Hepatocyte (in vitro differentiated cells): ENCODE measurements around the gene SCRT2. TPM values are rescaled to one million over a fixed set of nuclear protein-coding genes. Genes with fewer than 3 reads are reported as not detected.

Experiments used
- DNase-seq: peaks from one replicate; pipeline ENCODE4 v3.0.0-alpha.2; 2016; ENCODE audit warnings: low spot score
- H2AFZ ChIP-seq: fragments of 200-600 bp; sonication (generic); 2 replicates; pipeline ENCODE4 v1.6.0; 2016; ENCODE audit warnings: antibody characterized with exemption, mild to moderate bottlenecking
- H3K27ac ChIP-seq: fragments of 200-600 bp; sonication (generic); 2 replicates; pipeline ENCODE4 v1.5.1; 2016; ENCODE audit warnings: mild to moderate bottlenecking
- H3K27me3 ChIP-seq: fragments of 200-600 bp; sonication (generic); 2 replicates; pipeline ENCODE4 v1.6.1; 2016
- H3K36me3 ChIP-seq: fragments of 200-600 bp; sonication (generic); replicated peaks from 2 replicates; pipeline ENCODE4 v1.5.1; 2016; ENCODE audit warnings: low read depth; ENCODE audit not compliant: insufficient read depth
- H3K4me1 ChIP-seq: fragments of 200-600 bp; sonication (generic); 2 replicates; pipeline ENCODE4 v1.5.1; 2016; ENCODE audit warnings: mild to moderate bottlenecking, moderate library complexity; ENCODE audit not compliant: insufficient read depth
- H3K4me2 ChIP-seq: fragments of 200-600 bp; sonication (generic); 2 replicates; pipeline ENCODE4 v1.6.0; 2016
- H3K4me3 ChIP-seq: fragments of 200-600 bp; sonication (generic); 2 replicates; pipeline ENCODE4 v1.5.1; 2016; ENCODE audit warnings: mild to moderate bottlenecking
- H3K79me2 ChIP-seq: fragments of 200-600 bp; sonication (generic); 2 replicates; pipeline ENCODE4 v1.6.0; 2017; ENCODE audit warnings: mild to moderate bottlenecking
- H3K9me2 ChIP-seq: fragments of 200-600 bp; sonication (generic); replicated peaks from 2 replicates; pipeline ENCODE4 v1.6.0; 2017; ENCODE audit warnings: mild to moderate bottlenecking; ENCODE audit not compliant: insufficient read depth
- H3K9me3 ChIP-seq: fragments of 200-600 bp; sonication (generic); 2 replicates; pipeline ENCODE4 v1.5.1; 2016; ENCODE audit warnings: low read depth, mild to moderate bottlenecking
- H4K20me1 ChIP-seq: fragments of 200-600 bp; sonication (generic); 2 replicates; pipeline ENCODE4 v1.6.0; 2016; ENCODE audit warnings: mild to moderate bottlenecking; ENCODE audit not compliant: insufficient read depth, poor library complexity, severe bottlenecking
- CTCF ChIP-seq: fragments of 200-600 bp; sonication (generic); IDR thresholded peaks from 2 replicates; pipeline ENCODE4 v1.5.1; 2016; ENCODE audit warnings: antibody characterized with exemption, mild to moderate bottlenecking; ENCODE audit not compliant: poor library complexity
- EZH2 ChIP-seq: fragments of 200-600 bp; sonication (generic); IDR thresholded peaks from 2 replicates; pipeline ENCODE4 v1.6.1; 2016; ENCODE audit warnings: antibody characterized with exemption, mild to moderate bottlenecking, borderline replicate concordance
- EZH2phosphoT487 ChIP-seq: fragments of 200-600 bp; sonication (generic); IDR thresholded peaks from one replicate; pipeline ENCODE4 v1.6.1; 2018; ENCODE audit warnings: antibody characterized with exemption, mild to moderate bottlenecking, low read depth, moderate library complexity; ENCODE audit not compliant: unreplicated experiment, severe bottlenecking
- WGBS: methylation state at CpG from one replicate; pipeline ENCODE4 v1.1.6; 2016; ENCODE audit warnings: low lambda C conversion rate; ENCODE audit errors: missing lambda C conversion rate; 5-methylcytosine and 5-hydroxymethylcytosine counted together
- polyA plus RNA-seq: library from polyadenylated mRNA; unstranded; fragments of >200 nt; fragmentation: Nextera tagmentation; extraction: Ambion mirVana; gene quantifications from 2 replicates; pipeline ENCODE4 v1.2.1, GENCODE V29; 2016
- total RNA-seq: library from RNA; depleted of rRNA; stranded (reverse); fragments of >200 nt; gene quantifications from 2 replicates; pipeline ENCODE4 v1.2.3, GENCODE V29; 2014

SCRT2 gene
- total and polyA plus RNA-seq, 2 experiments from 2014 or later: not detected

- H3K4me2 ChIP-seq: no peak overlapping the region
- 46% methylated on average over 5 of the region's 5 CpGs for whole genome bisulfite sequencing
- DNase-seq: no peak
- no peaks in the 10 kb centered on the region for H3K79me2 ChIP-seq
- no peaks in the 10 kb centered on the region for H4K20me1 ChIP-seq
- no peaks in the 10 kb centered on the region for H3K9me3 ChIP-seq
- H3K4me3 ChIP-seq: no peak overlapping the region
- H3K36me3 ChIP-seq: no peaks in the 10 kb centered on the region
- H3K27me3 ChIP-seq: peaks cover under 1% of the 10 kb centered on the region
- H3K4me1 ChIP-seq: no peaks in the 10 kb centered on the region
- H3K9me2 ChIP-seq: no peaks in the 10 kb centered on the region
- H3K27ac ChIP-seq: no peak overlapping the region
- no peak overlapping the region for H2AFZ ChIP-seq
- no peak for TF ChIP-seq EZH2
- no peak for TF ChIP-seq CTCF
- TF ChIP-seq EZH2phosphoT487: no peak
Observed at GRCh38 chr20:621125-621756, 54.4 kb downstream of the SCRT2 start.

DNA sequence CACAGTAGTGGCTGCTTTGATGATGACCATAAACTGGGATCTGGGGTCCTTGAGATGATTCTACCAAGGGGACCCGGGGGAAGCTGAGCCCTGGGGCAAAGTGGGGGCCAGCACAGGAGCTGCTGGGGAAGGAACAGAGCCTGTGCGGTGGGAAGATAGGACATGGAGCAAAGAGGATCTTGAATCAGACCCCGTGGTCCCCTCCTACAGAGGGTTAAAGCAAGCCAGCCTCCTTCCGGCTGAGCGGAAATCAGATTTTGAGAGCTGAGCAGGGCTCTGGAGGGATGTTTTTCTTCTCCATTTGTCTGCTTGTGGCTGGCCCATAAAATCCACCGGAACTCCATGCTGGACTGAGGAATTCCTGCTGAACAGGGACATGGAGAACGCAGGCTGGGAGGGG is 55.4 kb downstream of the SCRT2 start:
- Histone ChIP-seq H3K4me2 (no peak overlapping the region), H2AFZ (no peak overlapping the region), H3K9me2 (no peaks in the 10 kb centered on the region), H3K9me3 (no peaks in the 10 kb centered on the region), H3K4me3 (no peak overlapping the region), H3K4me1 (no peaks in the 10 kb centered on the region), H3K36me3 (no peaks in the 10 kb centered on the region), H3K27me3 (peaks cover 3% of the 10 kb centered on the region), H3K27ac (no peak overlapping the region), H4K20me1 (no peaks in the 10 kb centered on the region), H3K79me2 (no peaks in the 10 kb centered on the region)
- 29% methylated on average over 7 of the region's 7 CpGs for WGBS
- DNase-seq: no peak
- TF ChIP-seq EZH2: no peak
- TF ChIP-seq EZH2phosphoT487: no peak
- TF ChIP-seq CTCF: no peak

GRCh38 chr20:618980-619379 is 56.6 kb downstream of the SCRT2 start:
- no peaks in the 10 kb centered on the region for H3K79me2 ChIP-seq
- WGBS: 49% methylated on average over 5 of the region's 5 CpGs
- H3K27ac ChIP-seq: no peak overlapping the region
- no peaks in the 10 kb centered on the region for H3K4me1 ChIP-seq
- H3K36me3 ChIP-seq: no peaks in the 10 kb centered on the region
- TF ChIP-seq EZH2phosphoT487 (no peak), CTCF (no peak), EZH2 (no peak)
- no peaks in the 10 kb centered on the region for H3K9me2 ChIP-seq
- no peak overlapping the region for H3K4me2 ChIP-seq
- H3K4me3 ChIP-seq: no peak overlapping the region
- no peaks in the 10 kb centered on the region for H3K9me3 ChIP-seq
- H4K20me1 ChIP-seq: no peaks in the 10 kb centered on the region
- peaks cover 9% of the 10 kb centered on the region for H3K27me3 ChIP-seq
- no peak for DNase-seq
- no peak overlapping the region for H2AFZ ChIP-seq
